Measurements from ENCODE around the gene UMOD.

Gene UMOD

DNA sequence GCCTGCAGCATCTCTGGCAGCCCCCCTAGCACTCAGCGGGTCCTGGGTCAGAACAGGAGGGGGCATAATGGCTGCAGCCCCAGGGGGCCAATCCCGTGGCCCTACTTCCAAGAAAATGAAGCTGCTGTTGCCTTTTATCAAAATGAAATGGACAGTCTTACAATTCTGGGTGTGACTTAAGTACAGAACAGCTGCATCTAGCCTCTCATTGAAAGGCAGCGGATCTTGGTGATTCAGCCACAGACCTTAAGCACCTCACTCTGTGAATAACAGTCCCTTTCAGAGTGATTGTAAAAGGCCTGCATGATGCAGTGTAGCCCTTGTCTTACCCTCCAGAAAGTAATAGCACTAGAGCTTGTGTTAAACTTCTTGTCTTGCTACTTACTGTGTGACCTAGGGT, 11.5 kb upstream of the UMOD start:
- H3K4me3 ChIP-seq (ENCODE audit: low read depth, low read length): no peak overlapping the region
- TF ChIP-seq CTCF (IDR thresholded peaks at IDR 0.05; ENCODE audit: borderline replicate concordance, insufficient read depth, low read depth, low read length): no peak

GRCh38 chr16:20363191-20363590, 10.7 kb upstream of the UMOD start:
- TF ChIP-seq CTCF (IDR thresholded peaks at IDR 0.05; ENCODE audit: borderline replicate concordance, insufficient read depth, low read depth, low read length): no peak
- no peak overlapping the region for H3K4me3 ChIP-seq (ENCODE audit: low read depth, low read length)

DNA sequence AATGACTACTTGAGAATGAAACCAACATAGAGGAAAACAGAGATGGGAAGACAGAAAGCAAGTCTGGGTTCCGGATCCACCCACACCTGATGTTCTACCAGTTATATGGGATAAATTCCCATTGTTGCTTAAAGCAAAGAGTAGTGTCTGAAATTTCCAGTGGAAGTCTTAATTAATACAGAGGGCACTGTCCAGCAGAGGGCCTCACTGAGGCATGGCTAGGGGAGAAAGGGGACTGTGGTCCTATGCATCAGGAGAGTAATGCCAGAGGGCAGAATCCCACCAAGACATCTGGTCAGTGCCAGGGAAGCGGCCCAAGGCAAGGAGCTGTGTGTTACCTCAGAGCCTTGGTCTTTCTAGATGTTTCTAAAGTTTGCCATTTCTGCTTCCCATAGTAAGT, 7.5 kb upstream of the UMOD start:
- H3K4me3 ChIP-seq (ENCODE audit: low read depth, low read length): no peak overlapping the region
- peak; percentile 25; the same call in 1 of the 2 replicates for TF ChIP-seq CTCF (IDR thresholded peaks at IDR 0.05; ENCODE audit: borderline replicate concordance, insufficient read depth, low read depth, low read length)

GRCh38 chr16:20355114-20355782, 2.7 kb upstream of the UMOD start:
- no peak overlapping the region for H3K4me3 ChIP-seq (ENCODE audit: low read depth, low read length)
- no peak for TF ChIP-seq CTCF (IDR thresholded peaks at IDR 0.05; ENCODE audit: borderline replicate concordance, insufficient read depth, low read depth, low read length)

DNA sequence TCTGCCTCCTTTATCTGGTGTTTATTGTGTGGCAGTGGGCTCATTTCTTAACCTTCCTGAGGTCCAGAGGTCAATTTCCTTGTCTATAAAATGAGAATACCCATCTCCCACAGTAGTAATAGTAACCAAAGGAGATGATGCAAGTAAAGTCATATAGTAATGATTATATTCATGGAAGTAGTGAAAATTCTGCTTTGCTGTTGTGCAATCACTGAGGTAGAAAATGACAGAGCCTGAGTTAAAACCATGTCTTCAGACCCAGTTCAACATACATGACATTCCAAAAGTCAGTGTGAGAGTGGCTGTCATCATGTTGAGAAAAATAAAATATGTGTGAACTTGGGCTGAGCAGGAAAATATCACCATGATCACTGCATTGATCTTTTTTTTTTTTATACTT, 864 bp upstream of the UMOD start:
- H3K4me3 ChIP-seq (ENCODE audit: low read depth, low read length): no peak overlapping the region
- TF ChIP-seq CTCF (IDR thresholded peaks at IDR 0.05; ENCODE audit: borderline replicate concordance, insufficient read depth, low read depth, low read length): no peak

DNA sequence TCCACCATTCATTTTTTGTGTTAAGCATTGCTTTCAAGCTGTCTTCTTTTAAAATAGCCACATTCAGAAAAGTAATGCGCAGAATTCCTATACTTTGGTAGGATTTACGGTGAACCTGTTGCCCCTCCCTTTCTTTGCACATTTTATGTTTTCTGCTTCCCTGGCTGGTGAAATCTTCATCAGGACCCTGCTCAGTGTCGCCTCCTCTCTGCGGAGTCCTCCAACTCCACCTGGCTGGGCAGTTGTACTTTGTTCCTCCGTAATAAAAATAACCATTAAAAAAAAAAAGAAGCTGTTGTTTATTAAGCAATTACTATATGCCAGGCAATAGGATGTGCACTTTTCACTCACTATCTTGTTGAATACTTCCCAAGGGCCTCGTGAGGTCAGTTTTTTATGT, 2.9 kb downstream of the UMOD start:
- H3K4me3 ChIP-seq (ENCODE audit: low read depth, low read length): no peak overlapping the region
- no peak for TF ChIP-seq CTCF (IDR thresholded peaks at IDR 0.05; ENCODE audit: borderline replicate concordance, insufficient read depth, low read depth, low read length)

GRCh38 chr16:20348365-20349185, 3.9 kb downstream of the UMOD start:
- peak; percentile 16; the same call in 1 of the 2 replicates for TF ChIP-seq CTCF (IDR thresholded peaks at IDR 0.05; ENCODE audit: borderline replicate concordance, insufficient read depth, low read depth, low read length)

More at GRCh38 chr16:20348365-20349185, 3.9 kb downstream of the UMOD start:
- no peak overlapping the region for H3K4me3 ChIP-seq (ENCODE audit: low read depth, low read length)
